HPDE6-E6E7 (cell line): Measurements from ENCODE around the gene MRPL22.
"Not testable (repeated sequence)": the region's sequence is repeated elsewhere in the genome, so short reads cannot be mapped to it uniquely, and the experiment has no call there.

Experiments used
- DNase-seq: peaks from one replicate; pipeline ENCODE4 v3.0.0; 2011; ENCODE audit warnings: missing footprints; ENCODE audit errors: extremely low spot score

MRPL22 gene

GRCh38 chr5:154940375-154940771, 500 bp upstream of the MRPL22 start:
- DNase-seq: no peak

- DNase-seq: no peak
Observed at GRCh38 chr5:154943527-154943926, 2.7 kb downstream of the MRPL22 start.

GRCh38 chr5:154944716-154945115, 3.8 kb downstream of the MRPL22 start:
- no peak for DNase-seq

GRCh38 chr5:154945695-154946301, 4.9 kb downstream of the MRPL22 start:
- DNase-seq: no peak

GRCh38 chr5:154947778-154948177, 6.9 kb downstream of the MRPL22 start:
- no peak for DNase-seq

GRCh38 chr5:154948313-154948712, 7.4 kb downstream of the MRPL22 start:
- no peak for DNase-seq

- DNase-seq: no peak
Observed at GRCh38 chr5:154949781-154950180, 8.9 kb downstream of the MRPL22 start.

GRCh38 chr5:154956712-154957111, 15.8 kb downstream of the MRPL22 start:
- DNase-seq: no peak

- DNase-seq: peak; percentile 69
Observed at GRCh38 chr5:154962494-154962893, 21.6 kb downstream of the MRPL22 start.

GRCh38 chr5:154966081-154966841, 25.4 kb downstream of the MRPL22 start:
- DNase-seq: no peak

GRCh38 chr5:154966874-154967273, 26.0 kb downstream of the MRPL22 start:
- DNase-seq: no peak

GRCh38 chr5:154967421-154968024, 26.6 kb downstream of the MRPL22 start:
- DNase-seq: no peak

- no peak for DNase-seq
Observed at GRCh38 chr5:154968953-154969352, 28.1 kb downstream of the MRPL22 start.

GRCh38 chr5:154970759-154971158, 29.9 kb downstream of the MRPL22 start:
- no peak for DNase-seq

GRCh38 chr5:154971501-154971900, 30.6 kb downstream of the MRPL22 start:
- no peak for DNase-seq

GRCh38 chr5:154972476-154973080, 31.7 kb downstream of the MRPL22 start:
- peak; percentile 29 for DNase-seq

GRCh38 chr5:154976082-154976481, 35.2 kb downstream of the MRPL22 start:
- not testable (repeated sequence) for DNase-seq

- DNase-seq: no peak
Observed at GRCh38 chr5:154977409-154977808, 36.5 kb downstream of the MRPL22 start.

- DNase-seq: not testable (repeated sequence)
Observed at GRCh38 chr5:154978294-154978693, 37.4 kb downstream of the MRPL22 start.

GRCh38 chr5:154984946-154985516, 44.2 kb downstream of the MRPL22 start:
- DNase-seq: no peak

- no peak for DNase-seq
Observed at GRCh38 chr5:154986151-154986550, 45.3 kb downstream of the MRPL22 start.

GRCh38 chr5:154989626-154990025, 48.8 kb downstream of the MRPL22 start:
- DNase-seq: no peak
